Measurements from ENCODE around the gene UBAC1. TPM values are rescaled to one million over a fixed set of nuclear protein-coding genes. Genes with fewer than 3 reads are reported as not detected.

UBAC1 gene
- polyA plus RNA-seq, 1 of the 3 experiments (the other 2 are of a cell fraction) = 67.7 TPM

DNA sequence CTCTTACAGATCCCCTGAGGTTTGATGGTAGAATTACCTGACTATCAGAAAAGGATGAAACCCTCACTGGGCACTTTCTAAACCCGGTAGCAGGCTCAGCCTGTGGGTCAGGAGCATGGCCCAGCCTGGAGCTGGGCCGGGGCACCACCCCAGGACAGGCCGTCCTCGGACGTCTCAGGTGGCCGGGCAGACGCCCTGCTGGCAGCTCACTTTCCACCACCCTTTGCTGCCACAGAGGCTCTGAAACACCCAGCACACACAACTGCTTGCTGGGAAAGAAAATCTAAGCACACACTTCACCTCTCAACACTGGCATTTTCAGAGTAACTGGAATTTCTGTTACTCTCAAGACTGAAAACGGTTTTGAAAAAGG is 4.4 kb downstream of the UBAC1 start:
- Histone ChIP-seq H3K9ac (no peak overlapping the region), H3K9me3 (no peaks in the 10 kb centered on the region), H3K27ac (ENCODE audit: low read depth in 2 of 2, low read length in 1 of 2) (no peak overlapping the region), H4K20me1 (ENCODE audit: insufficient read depth) (peaks cover 22% of the 10 kb centered on the region), H3K79me2 (ENCODE audit: insufficient read depth) (peaks cover 65% of the 10 kb centered on the region), H3F3A (replicated peaks; ENCODE audit: insufficient read depth) (peaks cover 4% of the 10 kb centered on the region), H3K9me2 (no peaks in the 10 kb centered on the region), H3K4me3 (ENCODE audit: low read depth in 2 of 2, low read length in 1 of 2) (no peak overlapping the region), H3K36me3 (replicated peaks in 1 of 2; ENCODE audit: control insufficient read depth in 1 of 2, insufficient read depth in 2 of 2, low read length in 1 of 2) (peaks cover 0 to 19% of the 10 kb centered on the region in 2 experiments), H2AFZ (ENCODE audit: low read depth) (no peak overlapping the region), H3K4me2 (no peak overlapping the region), H3K4me1 (ENCODE audit: control insufficient read depth in 1 of 2, insufficient read depth in 2 of 2, low read depth in 1 of 2, low read length in 1 of 2) (peaks cover 0 to 17% of the 10 kb centered on the region in 2 experiments; a peak in 2 of 4 replicates), H3K27me3 (ENCODE audit: insufficient read depth) (no peaks in the 10 kb centered on the region)
- ChIA-PET POLR2A (no interaction called here), CTCF (interaction anchor here (0.8 to 2.1 kb wide), 3 partner anchors 11 to 348 kb away, joined by 4 to 9 read pairs (median 4); no protein-coding TSS in a partner anchor)
- TF ChIP-seq GATA2 (CRISPR knock-in tag; IDR thresholded peaks at IDR 0.05) = no peak
- no peak for TF ChIP-seq FOXM1 (IDR thresholded peaks at IDR 0.05; ENCODE audit: low read depth)
- no peak for TF ChIP-seq GABPA (IDR thresholded peaks at IDR 0.05; ENCODE audit: low read depth)
- TF ChIP-seq FOSL2 (IDR thresholded peaks at IDR 0.05; ENCODE audit: borderline replicate concordance, low read depth) = no peak
- no peak for TF ChIP-seq ELF1 (IDR thresholded peaks at IDR 0.05)
- TF ChIP-seq MEF2A (IDR thresholded peaks at IDR 0.05; ENCODE audit: borderline replicate concordance, low read depth) = no peak
- TF ChIP-seq, protein P1, sequence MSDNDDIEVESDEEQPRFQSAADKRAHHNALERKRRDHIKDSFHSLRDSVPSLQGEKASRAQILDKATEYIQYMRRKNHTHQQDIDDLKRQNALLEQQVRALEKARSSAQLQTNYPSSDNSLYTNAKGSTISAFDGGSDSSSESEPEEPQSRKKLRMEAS (IDR thresholded peaks at IDR 0.05; ENCODE audit: low read depth) = no peak
- TF ChIP-seq RXRA (IDR thresholded peaks at IDR 0.05; ENCODE audit: borderline replicate concordance, low read depth) = no peak
- TF ChIP-seq, protein P2, sequence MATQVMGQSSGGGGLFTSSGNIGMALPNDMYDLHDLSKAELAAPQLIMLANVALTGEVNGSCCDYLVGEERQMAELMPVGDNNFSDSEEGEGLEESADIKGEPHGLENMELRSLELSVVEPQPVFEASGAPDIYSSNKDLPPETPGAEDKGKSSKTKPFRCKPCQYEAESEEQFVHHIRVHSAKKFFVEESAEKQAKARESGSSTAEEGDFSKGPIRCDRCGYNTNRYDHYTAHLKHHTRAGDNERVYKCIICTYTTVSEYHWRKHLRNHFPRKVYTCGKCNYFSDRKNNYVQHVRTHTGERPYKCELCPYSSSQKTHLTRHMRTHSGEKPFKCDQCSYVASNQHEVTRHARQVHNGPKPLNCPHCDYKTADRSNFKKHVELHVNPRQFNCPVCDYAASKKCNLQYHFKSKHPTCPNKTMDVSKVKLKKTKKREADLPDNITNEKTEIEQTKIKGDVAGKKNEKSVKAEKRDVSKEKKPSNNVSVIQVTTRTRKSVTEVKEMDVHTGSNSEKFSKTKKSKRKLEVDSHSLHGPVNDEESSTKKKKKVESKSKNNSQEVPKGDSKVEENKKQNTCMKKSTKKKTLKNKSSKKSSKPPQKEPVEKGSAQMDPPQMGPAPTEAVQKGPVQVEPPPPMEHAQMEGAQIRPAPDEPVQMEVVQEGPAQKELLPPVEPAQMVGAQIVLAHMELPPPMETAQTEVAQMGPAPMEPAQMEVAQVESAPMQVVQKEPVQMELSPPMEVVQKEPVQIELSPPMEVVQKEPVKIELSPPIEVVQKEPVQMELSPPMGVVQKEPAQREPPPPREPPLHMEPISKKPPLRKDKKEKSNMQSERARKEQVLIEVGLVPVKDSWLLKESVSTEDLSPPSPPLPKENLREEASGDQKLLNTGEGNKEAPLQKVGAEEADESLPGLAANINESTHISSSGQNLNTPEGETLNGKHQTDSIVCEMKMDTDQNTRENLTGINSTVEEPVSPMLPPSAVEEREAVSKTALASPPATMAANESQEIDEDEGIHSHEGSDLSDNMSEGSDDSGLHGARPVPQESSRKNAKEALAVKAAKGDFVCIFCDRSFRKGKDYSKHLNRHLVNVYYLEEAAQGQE (IDR thresholded peaks at IDR 0.05; ENCODE audit: low read depth, low read length) = no peak
- TF ChIP-seq SMC3 (IDR thresholded peaks at IDR 0.05; ENCODE audit: low read depth, low read length) = no peak
- no peak for TF ChIP-seq EZH2phosphoT487 (IDR thresholded peaks at IDR 0.05; ENCODE audit: borderline replicate concordance, low read depth)
- TF ChIP-seq POLR2AphosphoS5 (IDR thresholded peaks at IDR 0.05; ENCODE audit: low read depth, low read length) = no peak
- no peak for TF ChIP-seq TAF1 (IDR thresholded peaks at IDR 0.05; ENCODE audit: borderline replicate concordance, low read depth, low read length)
- TF ChIP-seq, protein P3, sequence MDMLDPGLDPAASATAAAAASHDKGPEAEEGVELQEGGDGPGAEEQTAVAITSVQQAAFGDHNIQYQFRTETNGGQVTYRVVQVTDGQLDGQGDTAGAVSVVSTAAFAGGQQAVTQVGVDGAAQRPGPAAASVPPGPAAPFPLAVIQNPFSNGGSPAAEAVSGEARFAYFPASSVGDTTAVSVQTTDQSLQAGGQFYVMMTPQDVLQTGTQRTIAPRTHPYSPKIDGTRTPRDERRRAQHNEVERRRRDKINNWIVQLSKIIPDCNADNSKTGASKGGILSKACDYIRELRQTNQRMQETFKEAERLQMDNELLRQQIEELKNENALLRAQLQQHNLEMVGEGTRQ (IDR thresholded peaks at IDR 0.05; ENCODE audit: borderline replicate concordance, low read depth, low read length) = no peak
- TF ChIP-seq TCF12 (IDR thresholded peaks at IDR 0.05) = no peak
- no peak for TF ChIP-seq JUND (IDR thresholded peaks at IDR 0.05)
- no peak for TF ChIP-seq TEAD4 (IDR thresholded peaks at IDR 0.05; ENCODE audit: borderline replicate concordance, insufficient read depth)
- TF ChIP-seq, protein P4, sequence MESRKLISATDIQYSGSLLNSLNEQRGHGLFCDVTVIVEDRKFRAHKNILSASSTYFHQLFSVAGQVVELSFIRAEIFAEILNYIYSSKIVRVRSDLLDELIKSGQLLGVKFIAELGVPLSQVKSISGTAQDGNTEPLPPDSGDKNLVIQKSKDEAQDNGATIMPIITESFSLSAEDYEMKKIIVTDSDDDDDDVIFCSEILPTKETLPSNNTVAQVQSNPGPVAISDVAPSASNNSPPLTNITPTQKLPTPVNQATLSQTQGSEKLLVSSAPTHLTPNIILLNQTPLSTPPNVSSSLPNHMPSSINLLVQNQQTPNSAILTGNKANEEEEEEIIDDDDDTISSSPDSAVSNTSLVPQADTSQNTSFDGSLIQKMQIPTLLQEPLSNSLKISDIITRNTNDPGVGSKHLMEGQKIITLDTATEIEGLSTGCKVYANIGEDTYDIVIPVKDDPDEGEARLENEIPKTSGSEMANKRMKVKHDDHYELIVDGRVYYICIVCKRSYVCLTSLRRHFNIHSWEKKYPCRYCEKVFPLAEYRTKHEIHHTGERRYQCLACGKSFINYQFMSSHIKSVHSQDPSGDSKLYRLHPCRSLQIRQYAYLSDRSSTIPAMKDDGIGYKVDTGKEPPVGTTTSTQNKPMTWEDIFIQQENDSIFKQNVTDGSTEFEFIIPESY (IDR thresholded peaks at IDR 0.05; ENCODE audit: borderline replicate concordance, low read depth) = no peak
- no peak for TF ChIP-seq RFX5 (IDR thresholded peaks at IDR 0.05; ENCODE audit: low read length)
- no peak for TF ChIP-seq CHD2 (IDR thresholded peaks at IDR 0.05; ENCODE audit: low read length, partially characterized antibody)
- WGBS (ENCODE audit: low lambda C conversion rate) = 91% methylated on average over 8 of the region's 8 CpGs
- no peak for DNase-seq

Measured in SK-N-SH (cell line).